ENCODE measurements around the gene GPHN. TPM values are rescaled to one million over a fixed set of nuclear protein-coding genes. Genes with fewer than 3 reads are reported as not detected.
"Not testable (repeated sequence)": the region's sequence is repeated elsewhere in the genome, so short reads cannot be mapped to it uniquely, and the experiment has no call there.

The GPHN gene
- total RNA-seq, 2 experiments from 2014 or later: 10.0 to 10.7 TPM

DNA sequence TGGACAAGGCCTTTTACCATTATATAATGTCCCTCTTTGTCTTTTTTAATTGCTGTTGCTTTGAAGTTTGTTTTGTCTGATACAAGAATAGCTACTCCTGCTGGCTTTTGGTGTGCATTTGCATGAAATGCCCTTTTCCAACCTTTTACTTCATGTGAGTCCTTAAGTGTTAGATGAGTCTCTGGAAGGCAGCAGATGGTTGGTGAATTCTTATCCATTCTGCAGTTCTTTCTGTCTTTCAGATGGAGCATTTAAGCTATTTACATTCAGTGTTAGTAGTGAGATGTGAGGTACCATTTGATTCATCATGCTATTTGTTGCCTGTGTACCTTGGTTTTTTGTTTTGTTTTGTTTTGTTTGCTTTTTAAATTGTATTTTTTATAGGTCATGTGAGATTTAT lies 208.3 kb downstream of the GPHN start:
- H3K27ac ChIP-seq (ENCODE audit: low read depth in 1 of 2, low read length in 2 of 2): no peak overlapping the region
- Mint-ChIP-seq H3K9me3 (peaks cover 13% of the 10 kb centered on the region), H3K4me3 (no peak overlapping the region), H3K27ac (no peak overlapping the region), H3K27me3 (no peaks in the 10 kb centered on the region), H3K36me3 (ENCODE audit: low read depth) (peaks cover 26% of the 10 kb centered on the region), H3K4me1 (ENCODE audit: low read depth) (peaks cover 38% of the 10 kb centered on the region)
- no peaks in the 10 kb centered on the region for H3K27me3 ChIP-seq (ENCODE audit: control insufficient read depth in 1 of 2, insufficient read depth in 2 of 2, low read length in 2 of 2)
- H3K9me3 ChIP-seq (ENCODE audit: control insufficient read depth in 1 of 2, insufficient read depth in 1 of 2, low read length in 2 of 2): no peaks in the 10 kb centered on the region
- DNase-seq (no peak), ATAC-seq (ENCODE audit: poor library complexity) (no peak)
- peaks cover 3% of the 10 kb centered on the region for H3K4me1 ChIP-seq (ENCODE audit: insufficient read depth, low read length)
- no peaks in the 10 kb centered on the region for H3K36me3 ChIP-seq (ENCODE audit: insufficient read depth, low read length)
- CTCF ChIA-PET: no interaction called here
- TF ChIP-seq, protein P1, sequence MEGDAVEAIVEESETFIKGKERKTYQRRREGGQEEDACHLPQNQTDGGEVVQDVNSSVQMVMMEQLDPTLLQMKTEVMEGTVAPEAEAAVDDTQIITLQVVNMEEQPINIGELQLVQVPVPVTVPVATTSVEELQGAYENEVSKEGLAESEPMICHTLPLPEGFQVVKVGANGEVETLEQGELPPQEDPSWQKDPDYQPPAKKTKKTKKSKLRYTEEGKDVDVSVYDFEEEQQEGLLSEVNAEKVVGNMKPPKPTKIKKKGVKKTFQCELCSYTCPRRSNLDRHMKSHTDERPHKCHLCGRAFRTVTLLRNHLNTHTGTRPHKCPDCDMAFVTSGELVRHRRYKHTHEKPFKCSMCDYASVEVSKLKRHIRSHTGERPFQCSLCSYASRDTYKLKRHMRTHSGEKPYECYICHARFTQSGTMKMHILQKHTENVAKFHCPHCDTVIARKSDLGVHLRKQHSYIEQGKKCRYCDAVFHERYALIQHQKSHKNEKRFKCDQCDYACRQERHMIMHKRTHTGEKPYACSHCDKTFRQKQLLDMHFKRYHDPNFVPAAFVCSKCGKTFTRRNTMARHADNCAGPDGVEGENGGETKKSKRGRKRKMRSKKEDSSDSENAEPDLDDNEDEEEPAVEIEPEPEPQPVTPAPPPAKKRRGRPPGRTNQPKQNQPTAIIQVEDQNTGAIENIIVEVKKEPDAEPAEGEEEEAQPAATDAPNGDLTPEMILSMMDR (IDR thresholded peaks at IDR 0.05): no peak
- intact Hi-C loops (cut with DNase I, micrococcal nuclease): no loop called here
- no peak overlapping the region for H3K4me3 ChIP-seq (ENCODE audit: low read length)
- POLR2A ChIA-PET: no interaction called here

DNA sequence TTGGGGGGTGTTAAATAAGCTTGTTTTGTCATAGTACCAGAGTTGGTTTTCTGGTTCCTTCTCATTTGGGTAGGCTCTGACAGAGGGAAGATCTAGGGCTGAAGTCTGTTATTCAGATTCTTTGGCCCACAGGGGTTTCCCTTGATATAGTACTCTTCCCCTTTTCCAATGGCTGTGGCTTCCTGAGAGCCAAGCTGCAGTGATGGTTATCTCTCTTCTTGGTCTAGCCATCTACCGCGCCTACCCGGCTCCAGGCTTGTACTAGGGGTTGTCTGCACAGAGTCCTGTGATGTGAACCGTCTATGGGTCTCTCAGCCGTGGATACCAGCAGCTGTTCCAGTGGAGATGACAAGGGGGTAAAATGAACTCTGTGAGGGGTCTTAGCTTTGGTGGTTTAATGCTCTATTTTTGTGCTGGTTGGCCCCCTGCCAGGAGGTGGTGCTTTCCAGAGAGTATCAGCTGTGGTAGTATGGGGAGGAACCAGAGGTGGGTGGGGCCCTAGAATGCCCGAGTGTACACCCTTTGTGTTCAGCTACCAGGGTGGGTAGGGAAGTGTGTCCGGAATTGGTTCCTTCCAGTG lies 209.7 kb downstream of the GPHN start:
- ChIA-PET CTCF (no interaction called here), POLR2A (no interaction called here)
- Histone ChIP-seq H3K9me3 (ENCODE audit: control insufficient read depth in 1 of 2, insufficient read depth in 1 of 2, low read length in 2 of 2) (no peaks in the 10 kb centered on the region), H3K27me3 (ENCODE audit: control insufficient read depth in 1 of 2, insufficient read depth in 2 of 2, low read length in 2 of 2) (no peaks in the 10 kb centered on the region), H3K27ac (ENCODE audit: low read depth in 1 of 2, low read length in 2 of 2) (no peak overlapping the region), H3K36me3 (ENCODE audit: insufficient read depth, low read length) (no peaks in the 10 kb centered on the region), H3K4me3 (ENCODE audit: low read length) (no peak overlapping the region), H3K4me1 (ENCODE audit: insufficient read depth, low read length) (peaks cover 3% of the 10 kb centered on the region)
- Mint-ChIP-seq H3K27me3 (no peaks in the 10 kb centered on the region), H3K36me3 (ENCODE audit: low read depth) (peaks cover 16% of the 10 kb centered on the region), H3K9me3 (peaks cover 10% of the 10 kb centered on the region), H3K4me1 (ENCODE audit: low read depth) (peaks cover 38% of the 10 kb centered on the region), H3K4me3 (no peak overlapping the region), H3K27ac (no peak overlapping the region)
- intact Hi-C loops (cut with DNase I, micrococcal nuclease): no loop called here
- no peak for DNase-seq
- no peak for ATAC-seq (ENCODE audit: poor library complexity)
- TF ChIP-seq, protein P1 (IDR thresholded peaks at IDR 0.05): no peak

DNA sequence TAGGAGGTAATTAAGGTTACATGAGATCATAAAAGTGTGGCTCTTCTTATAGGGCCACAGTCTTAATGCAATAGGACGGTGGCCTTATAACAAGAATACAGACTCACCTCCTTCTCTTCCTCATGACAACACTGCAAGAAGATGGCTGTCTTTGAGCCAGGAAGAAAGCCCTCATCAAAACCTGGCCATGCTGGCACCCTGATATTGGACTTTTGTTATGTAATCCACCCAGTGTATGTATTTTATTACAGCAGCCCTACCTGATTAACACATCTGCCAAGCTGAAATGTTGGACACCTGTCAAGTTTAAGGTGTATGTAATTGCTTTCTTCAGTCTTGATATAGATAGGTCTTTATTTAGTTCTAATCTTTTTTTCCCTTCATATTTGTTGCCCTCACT lies 217.0 kb downstream of the GPHN start:
- no peaks in the 10 kb centered on the region for H3K36me3 ChIP-seq (ENCODE audit: insufficient read depth, low read length)
- H3K4me3 Mint-ChIP-seq: no peak overlapping the region
- peaks cover 50% of the 10 kb centered on the region for H3K36me3 Mint-ChIP-seq (ENCODE audit: low read depth)
- DNase-seq: no peak
- H3K9me3 ChIP-seq (ENCODE audit: control insufficient read depth in 1 of 2, insufficient read depth in 1 of 2, low read length in 2 of 2): peaks cover 4 to 5% of the 10 kb centered on the region in 2 experiments
- H3K27ac Mint-ChIP-seq: no peak overlapping the region
- TF ChIP-seq, protein P1 (IDR thresholded peaks at IDR 0.05): no peak
- H3K27ac ChIP-seq (ENCODE audit: low read depth in 1 of 2, low read length in 2 of 2): no peak overlapping the region
- H3K27me3 Mint-ChIP-seq: no peaks in the 10 kb centered on the region
- H3K27me3 ChIP-seq (ENCODE audit: control insufficient read depth in 1 of 2, insufficient read depth in 2 of 2, low read length in 2 of 2): no peaks in the 10 kb centered on the region
- intact Hi-C loops (cut with DNase I, micrococcal nuclease): no loop called here
- POLR2A ChIA-PET: no interaction called here
- peaks cover 21% of the 10 kb centered on the region for H3K9me3 Mint-ChIP-seq
- H3K4me1 ChIP-seq (ENCODE audit: insufficient read depth, low read length): no peaks in the 10 kb centered on the region
- H3K4me3 ChIP-seq (ENCODE audit: low read length): no peak overlapping the region
- H3K4me1 Mint-ChIP-seq (ENCODE audit: low read depth): no peaks in the 10 kb centered on the region
- CTCF ChIA-PET: no interaction called here
- no peak for ATAC-seq (ENCODE audit: poor library complexity)

DNA sequence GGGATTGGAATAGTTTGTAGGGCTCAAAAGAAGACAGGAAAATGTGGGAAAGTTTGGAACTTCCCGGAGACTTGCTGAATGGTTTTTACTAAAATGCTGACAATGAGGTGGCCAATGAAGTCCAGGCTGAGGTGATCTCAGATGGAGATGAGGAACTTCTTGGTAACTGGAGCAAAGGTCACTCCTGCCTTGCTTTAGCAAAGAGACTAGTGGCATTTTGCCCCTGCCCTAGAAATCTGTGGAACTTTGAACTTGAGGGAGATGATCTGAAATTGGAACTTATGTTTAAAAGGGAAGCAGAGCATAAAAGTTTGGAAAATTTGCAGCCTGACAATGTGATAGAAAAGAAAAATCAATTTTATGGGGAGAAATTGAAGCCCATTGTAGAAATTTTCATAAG lies 223.4 kb downstream of the GPHN start:
- H3K4me1 ChIP-seq (ENCODE audit: insufficient read depth, low read length); intact Hi-C loops (cut with DNase I, micrococcal nuclease); H3K36me3 ChIP-seq (ENCODE audit: insufficient read depth, low read length); CTCF ChIA-PET; H3K27me3 ChIP-seq (ENCODE audit: control insufficient read depth in 1 of 2, insufficient read depth in 2 of 2, low read length in 2 of 2); ATAC-seq (ENCODE audit: poor library complexity); H3K4me3 ChIP-seq (ENCODE audit: low read length); H3K4me3 Mint-ChIP-seq; H3K27me3 Mint-ChIP-seq; H3K27ac ChIP-seq (ENCODE audit: low read depth in 1 of 2, low read length in 2 of 2); H3K27ac Mint-ChIP-seq; H3K4me1 Mint-ChIP-seq (ENCODE audit: low read depth); POLR2A ChIA-PET; DNase-seq: not testable (repeated sequence)
- H3K36me3 Mint-ChIP-seq (ENCODE audit: low read depth): peaks cover 68% of the 10 kb centered on the region
- H3K9me3 Mint-ChIP-seq: peaks cover 22% of the 10 kb centered on the region
- H3K9me3 ChIP-seq (ENCODE audit: control insufficient read depth in 1 of 2, insufficient read depth in 1 of 2, low read length in 2 of 2): peaks cover 16 to 18% of the 10 kb centered on the region in 2 experiments
